ENCODE measurements around the gene NMRK2. TPM values are rescaled to one million over a fixed set of nuclear protein-coding genes. Genes with fewer than 3 reads are reported as not detected.
"Not testable (repeated sequence)": the region's sequence is repeated elsewhere in the genome, so short reads cannot be mapped to it uniquely, and the experiment has no call there.

NMRK2 gene, protein sequence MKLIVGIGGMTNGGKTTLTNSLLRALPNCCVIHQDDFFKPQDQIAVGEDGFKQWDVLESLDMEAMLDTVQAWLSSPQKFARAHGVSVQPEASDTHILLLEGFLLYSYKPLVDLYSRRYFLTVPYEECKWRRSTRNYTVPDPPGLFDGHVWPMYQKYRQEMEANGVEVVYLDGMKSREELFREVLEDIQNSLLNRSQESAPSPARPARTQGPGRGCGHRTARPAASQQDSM
- not detected in 2 replicates for total RNA-seq (2014; rRNA removed; shearing (Covaris generic))
- polyA plus RNA-seq (2015; cell fraction: cytosol; rRNA removed) = not detected in 2 replicates
- not detected in 2 replicates for polyA plus RNA-seq (2015; cell fraction: nucleus; rRNA removed)

DNA sequence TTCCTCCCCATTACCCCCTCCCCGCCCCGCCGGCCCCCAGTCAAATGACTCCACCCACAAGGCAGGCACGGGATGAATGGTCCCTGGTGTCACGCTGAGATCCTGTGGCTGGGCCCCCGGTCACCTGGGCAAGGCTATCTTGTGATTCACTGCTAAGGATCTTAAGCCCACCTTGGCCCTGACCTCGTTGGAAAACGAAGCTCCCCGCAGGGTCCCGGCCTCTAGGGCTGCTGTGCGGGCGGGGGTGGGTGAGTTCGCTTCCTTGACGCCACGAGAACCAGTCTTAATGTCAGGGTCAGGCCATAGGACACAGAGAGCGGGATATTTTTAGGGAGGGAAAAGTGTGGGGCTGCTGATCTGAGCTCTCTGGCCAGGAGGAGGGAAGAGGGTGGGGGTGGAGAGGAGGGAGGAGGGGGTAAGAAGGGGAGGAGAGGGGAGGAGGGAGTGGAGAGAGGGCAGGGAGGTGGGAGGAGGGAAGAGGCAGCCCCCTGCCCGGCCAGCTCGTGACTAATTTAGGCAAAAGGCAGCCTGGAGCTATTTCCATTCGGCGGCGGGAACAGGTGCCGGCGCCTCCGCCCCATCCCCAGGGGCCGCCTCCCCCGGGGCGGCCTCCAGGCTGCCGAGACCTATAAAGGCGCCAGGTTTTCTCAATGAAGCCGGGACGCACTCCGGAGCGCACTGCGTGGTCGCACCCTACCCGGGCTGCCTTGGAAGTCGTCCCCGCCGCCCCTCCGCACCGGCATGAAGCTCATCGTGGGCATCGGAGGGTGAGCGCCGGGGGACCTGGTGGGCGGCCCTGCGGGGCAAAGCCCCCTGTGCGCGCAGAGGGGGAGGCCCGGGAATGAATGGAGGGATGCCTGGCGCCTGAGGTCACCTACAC, at the start of gene NMRK2:
NMRK2 (plus strand) TSS at position 139 of the 880 bp plus-strand sequence; CDS start at position 742, 603 bp downstream.
- DNase-seq (ENCODE audit: low read depth) = no peak

DNA sequence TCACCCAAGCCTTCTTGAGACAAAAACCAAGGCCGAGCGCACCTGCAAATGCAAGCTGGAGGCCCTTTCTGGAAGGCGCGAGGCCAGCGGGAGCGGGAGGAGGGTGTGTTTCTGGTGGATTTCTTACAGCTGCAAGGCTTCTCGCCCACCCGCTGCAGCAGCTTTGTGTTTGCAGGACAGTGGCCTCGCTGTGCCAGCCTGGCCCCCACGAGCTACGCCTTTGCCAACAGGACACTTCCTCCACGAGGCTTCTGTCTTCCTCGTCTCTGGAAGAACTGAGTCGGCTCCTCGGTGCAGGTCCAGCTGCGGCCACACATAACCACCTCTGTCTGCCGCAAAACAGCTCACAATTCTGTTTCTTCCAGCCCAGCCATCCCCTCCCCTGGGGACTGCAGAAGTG, 42.3 kb upstream of the NMRK2 start:
- DNase-seq (ENCODE audit: low read depth) = no peak

DNA sequence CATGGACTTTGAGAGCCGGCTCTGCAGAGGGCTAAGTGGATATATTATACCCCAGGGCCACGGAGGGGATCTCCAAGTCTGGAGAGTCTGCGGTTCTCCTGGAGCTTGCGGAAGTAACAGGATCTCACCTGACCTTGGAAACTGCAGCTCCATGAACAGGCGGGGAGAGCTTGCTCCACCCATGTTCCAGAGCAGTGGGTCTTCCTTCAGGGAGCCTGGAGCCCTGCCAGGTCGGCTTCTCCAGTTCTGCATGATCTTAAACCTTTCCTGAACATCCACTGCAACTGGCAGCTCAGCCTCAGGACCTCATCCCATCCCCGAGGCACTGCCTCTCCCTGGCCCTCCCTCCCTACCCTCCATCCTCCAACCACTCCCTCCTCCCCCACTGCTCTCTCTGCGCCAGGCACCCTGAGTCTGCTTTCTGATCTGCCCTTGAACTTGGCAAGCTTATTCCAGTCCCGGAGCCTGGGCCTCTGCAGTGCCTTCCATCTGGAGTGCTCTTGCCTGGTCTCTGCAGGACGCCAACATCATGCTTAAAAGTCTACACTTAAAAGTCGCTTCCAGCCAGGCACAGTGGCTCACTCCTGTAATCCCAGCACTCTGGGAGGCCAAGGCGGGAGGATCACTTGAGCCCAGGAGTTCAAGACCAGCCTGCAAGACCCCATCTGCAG, 39.2 kb upstream of the NMRK2 start:
- DNase-seq (ENCODE audit: low read depth) = no peak

- DNase-seq (ENCODE audit: low read depth) = not testable (repeated sequence)
Measured at GRCh38 chr19:3894959-3895358, 37.9 kb upstream of the NMRK2 start.

- no peak for DNase-seq (ENCODE audit: low read depth)
Measured at GRCh38 chr19:3895788-3896187, 37.1 kb upstream of the NMRK2 start.

DNA sequence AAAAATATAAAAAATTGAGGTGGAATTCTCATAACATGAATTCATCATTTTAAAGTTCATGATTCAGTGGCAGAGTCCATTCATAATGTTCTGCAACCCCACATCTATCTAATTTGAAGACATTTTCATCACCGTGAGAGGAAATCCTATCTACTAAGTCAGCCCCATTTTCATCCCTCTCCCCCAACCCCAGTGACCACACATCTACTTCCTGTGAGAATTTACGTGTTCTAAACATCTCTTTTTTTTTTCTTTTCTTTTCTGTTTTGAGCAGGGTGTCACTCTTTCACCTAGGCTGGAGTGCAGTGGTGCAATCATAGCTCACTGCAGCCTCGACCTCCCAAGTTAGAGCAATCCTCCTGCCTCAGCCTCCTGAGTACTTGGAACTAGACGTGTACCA, 34.9 kb upstream of the NMRK2 start:
- no peak for DNase-seq (ENCODE audit: low read depth)

DNA sequence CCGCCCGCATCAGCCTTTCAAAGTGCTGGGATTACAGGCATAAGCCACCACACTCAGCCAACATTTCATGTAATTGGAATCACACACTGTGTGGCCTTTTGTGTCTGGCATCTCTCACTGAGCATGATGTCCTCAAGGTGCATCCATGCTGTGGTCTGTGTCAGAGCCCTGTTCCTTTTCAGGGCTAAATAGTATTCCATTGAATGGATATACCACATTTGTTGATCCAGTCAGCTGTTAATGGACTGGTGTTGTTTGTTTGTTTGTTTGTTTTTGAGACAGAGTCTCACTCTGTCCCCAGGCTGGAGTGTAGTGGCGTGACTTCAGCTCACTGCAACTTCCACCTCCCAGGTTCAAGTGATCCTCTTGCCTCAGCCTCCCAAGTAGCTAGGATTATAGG, 34.4 kb upstream of the NMRK2 start:
- no peak for DNase-seq (ENCODE audit: low read depth)

DNA sequence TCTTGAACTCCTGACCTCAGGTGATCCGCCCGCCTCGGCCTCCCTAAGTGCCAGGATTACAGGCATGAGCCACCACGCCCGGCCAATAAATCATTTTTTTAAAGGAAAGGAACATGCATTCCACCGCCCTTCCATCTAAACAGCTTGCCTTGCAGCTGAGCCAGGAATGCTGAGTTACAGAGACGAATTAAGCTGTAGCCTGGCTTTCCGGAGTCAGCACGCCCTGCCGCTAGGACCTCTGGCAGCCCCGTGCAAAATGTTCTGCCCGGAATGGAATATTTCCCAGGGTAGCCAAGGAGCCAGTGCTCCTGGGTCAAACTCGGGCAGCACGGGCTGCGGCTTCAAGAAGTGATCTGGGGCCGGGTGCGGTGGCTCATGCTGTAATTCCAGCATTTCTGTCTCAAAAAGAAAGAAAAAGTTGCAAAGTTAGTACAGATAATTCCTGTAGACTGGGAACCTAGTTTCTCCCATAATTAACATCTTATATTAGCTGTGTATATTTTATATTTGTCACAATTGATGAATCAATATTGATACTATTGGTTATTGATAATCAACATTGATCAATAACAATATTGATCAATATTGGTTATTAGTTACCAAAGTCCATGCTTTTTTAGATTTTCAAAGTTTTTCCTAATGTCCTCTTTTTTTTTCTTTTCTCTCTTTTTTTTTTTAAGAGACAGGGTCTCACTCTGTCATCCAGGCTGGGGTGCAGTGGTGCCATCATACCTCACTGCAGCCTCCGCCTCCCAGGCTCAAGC, 33.2 kb upstream of the NMRK2 start:
- no peak for DNase-seq (ENCODE audit: low read depth)

DNA sequence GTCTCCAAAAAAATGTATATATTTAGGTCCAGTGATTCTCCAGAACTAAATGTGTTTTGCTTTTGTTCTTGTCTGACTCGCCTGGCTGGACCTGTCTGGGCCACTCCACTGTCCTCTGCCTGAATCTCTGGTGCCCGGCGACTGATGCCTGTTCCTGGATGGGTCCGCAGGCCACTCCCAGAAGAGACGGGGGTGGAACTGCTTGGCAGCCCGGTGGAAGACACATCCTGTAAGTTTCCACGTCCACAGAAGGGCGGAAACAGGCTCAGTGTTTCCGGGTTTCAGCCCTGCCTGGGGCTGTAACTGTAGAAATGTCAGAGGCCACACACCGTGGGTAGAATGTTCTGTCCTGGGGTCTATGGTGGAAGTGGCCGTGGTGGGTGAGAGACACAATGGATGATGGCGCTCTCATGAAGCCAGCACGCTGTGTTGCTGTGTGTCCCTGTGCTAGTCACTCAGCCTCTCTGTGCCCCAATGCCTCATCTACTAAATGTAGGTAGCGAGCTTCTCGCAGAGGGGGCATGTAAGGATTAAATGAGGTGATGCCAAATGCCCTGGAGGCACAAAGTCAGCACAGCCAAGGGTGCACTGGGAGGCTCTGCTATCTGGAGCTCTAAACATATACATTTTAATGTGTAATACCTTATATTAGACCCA, 30.4 kb upstream of the NMRK2 start:
- DNase-seq (ENCODE audit: low read depth) = no peak

DNA sequence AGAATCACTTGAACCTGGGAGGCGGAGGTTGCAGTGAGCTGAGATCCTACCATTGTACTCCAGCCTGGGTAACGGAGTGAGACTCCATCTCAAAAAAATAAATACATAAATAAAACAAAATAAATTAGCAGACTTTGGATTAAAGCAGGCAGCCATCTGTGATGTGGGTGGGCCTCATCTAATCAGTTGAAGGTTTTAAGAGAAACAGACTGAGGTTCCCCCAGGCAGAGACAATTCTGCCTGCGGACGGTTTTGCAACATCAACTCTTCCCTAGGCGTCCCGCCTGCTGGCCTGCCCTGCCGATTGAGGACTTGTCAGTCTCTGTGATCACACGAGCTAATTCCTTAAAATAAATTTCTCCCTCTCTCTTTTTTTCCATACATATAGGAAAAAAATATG, 28.6 kb upstream of the NMRK2 start:
- no peak for DNase-seq (ENCODE audit: low read depth)

GRCh38 chr19:3907626-3908265, 25.1 kb upstream of the NMRK2 start:
- DNase-seq (ENCODE audit: low read depth) = no peak

- no peak for DNase-seq (ENCODE audit: low read depth)
Measured at GRCh38 chr19:3908266-3909054, 24.4 kb upstream of the NMRK2 start.

DNA sequence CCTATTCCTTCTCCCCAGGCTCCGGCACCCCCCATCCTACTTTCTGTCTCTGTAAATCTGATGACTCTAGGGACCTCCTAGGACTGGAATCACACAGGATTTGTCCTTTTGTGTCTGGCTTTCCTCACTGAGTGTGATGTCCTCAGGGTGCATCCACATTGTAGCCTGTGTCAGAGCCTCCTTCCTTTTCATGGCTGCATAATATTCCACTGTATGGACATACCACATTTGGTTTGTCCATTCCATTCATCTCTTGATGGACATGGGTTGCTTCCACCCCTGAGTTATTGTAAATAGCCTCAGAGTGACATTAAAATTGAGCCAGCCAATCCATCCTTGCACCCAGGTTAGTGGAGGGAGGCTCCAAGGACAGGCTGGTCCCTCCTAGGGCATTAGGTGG, 22.8 kb upstream of the NMRK2 start:
- no peak for DNase-seq (ENCODE audit: low read depth)

- DNase-seq (ENCODE audit: low read depth) = no peak
Measured at GRCh38 chr19:3914199-3914598, 18.7 kb upstream of the NMRK2 start.

DNA sequence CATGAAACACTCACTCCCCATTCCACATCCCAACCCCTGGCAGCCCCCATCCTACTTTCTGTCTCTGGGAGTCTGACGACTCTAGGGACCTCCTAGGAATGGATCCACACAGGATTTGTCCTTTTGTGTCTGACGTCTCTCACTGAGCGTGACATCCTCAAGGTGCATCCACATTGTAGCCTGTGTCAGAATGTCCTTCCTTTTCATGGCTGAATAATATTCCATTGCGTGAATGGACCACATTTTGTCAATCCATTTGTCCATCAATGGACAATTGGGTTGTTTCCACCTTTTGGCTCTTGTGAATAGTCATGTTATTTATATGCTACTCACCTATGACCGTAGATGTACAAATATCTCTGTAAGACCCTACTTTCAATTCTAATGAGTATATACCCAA, 16.8 kb upstream of the NMRK2 start:
- no peak for DNase-seq (ENCODE audit: low read depth)

DNA sequence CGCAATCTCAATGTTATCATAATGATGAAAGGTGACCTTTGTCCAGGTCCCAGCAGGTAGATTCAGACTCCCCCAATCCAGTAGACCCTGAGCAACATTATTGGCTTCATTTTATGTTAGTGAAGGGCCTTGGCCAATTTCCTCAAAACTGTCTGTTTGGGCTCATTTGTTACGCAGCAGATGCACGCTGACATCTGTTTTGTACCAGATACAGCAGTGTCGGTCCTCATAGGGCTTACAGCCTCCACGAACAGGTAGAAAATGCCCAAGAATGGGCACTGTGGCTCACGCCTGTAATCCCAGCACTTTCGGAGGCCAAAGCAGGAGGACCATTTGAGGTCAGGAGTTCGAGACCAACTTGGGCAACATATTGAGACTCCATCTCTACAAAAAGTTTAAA, 13.1 kb upstream of the NMRK2 start:
- no peak for DNase-seq (ENCODE audit: low read depth)

- DNase-seq (ENCODE audit: low read depth) = no peak
Measured at GRCh38 chr19:3923096-3923758, 9.6 kb upstream of the NMRK2 start.

- DNase-seq (ENCODE audit: low read depth) = no peak
Measured at GRCh38 chr19:3923912-3924311, 9.0 kb upstream of the NMRK2 start.

DNA sequence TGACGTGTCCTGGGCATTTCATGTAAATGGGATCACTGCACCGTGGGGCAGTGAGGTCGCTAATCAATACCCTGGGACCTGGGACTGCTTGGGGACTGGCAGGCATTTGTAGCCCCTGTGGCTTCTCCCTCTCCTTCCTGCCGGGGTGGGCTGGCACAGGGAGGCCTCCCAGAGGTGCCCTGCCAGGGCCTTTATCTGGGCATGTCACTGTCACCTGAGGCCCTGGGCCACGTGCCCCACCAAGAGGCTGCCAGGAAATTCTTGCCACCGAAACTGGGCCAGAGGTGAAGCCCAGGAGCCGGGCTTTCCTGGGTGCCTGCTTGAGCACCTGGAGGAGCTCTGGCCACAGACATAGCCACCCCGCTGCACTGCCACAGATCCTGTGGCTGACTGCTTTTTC, 1.8 kb upstream of the NMRK2 start:
- no peak for DNase-seq (ENCODE audit: low read depth)

Data from HT1080 (cell line).